T-helper 1 cell treated with Interleukin-12 subunit alpha and Interleukin-12 subunit beta and Interleukin-4 antibody, amounts not matched to agents 30 μg/mL and 1 μg/mL, for 36 hours (primary cell): ENCODE data around the gene MGST1.
"Not testable (repeated sequence)": the region's sequence is repeated elsewhere in the genome, so short reads cannot be mapped to it uniquely, and the experiment has no call there.

Experiments
- H3K27ac Mint-ChIP-seq: one replicate; pipeline ENCODE4 v1.8.0; 2021; ENCODE audit warnings: mild to moderate bottlenecking, mixed read lengths
- H3K27me3 Mint-ChIP-seq: one replicate; pipeline ENCODE4 v1.8.0; 2021; ENCODE audit warnings: low read depth, mixed read lengths
- H3K36me3 Mint-ChIP-seq: one replicate; pipeline ENCODE4 v1.8.0; 2021; ENCODE audit warnings: low read depth, mixed read lengths
- H3K4me1 Mint-ChIP-seq: one replicate; pipeline ENCODE4 v1.8.0; 2021; ENCODE audit warnings: low read depth, mixed read lengths
- H3K4me3 Mint-ChIP-seq: one replicate; pipeline ENCODE4 v1.8.0; 2021; ENCODE audit warnings: mild to moderate bottlenecking, moderate library complexity, mixed read lengths
- H3K9me3 Mint-ChIP-seq: one replicate; pipeline ENCODE4 v1.8.0; 2021; ENCODE audit warnings: mixed read lengths

MGST1 gene

DNA sequence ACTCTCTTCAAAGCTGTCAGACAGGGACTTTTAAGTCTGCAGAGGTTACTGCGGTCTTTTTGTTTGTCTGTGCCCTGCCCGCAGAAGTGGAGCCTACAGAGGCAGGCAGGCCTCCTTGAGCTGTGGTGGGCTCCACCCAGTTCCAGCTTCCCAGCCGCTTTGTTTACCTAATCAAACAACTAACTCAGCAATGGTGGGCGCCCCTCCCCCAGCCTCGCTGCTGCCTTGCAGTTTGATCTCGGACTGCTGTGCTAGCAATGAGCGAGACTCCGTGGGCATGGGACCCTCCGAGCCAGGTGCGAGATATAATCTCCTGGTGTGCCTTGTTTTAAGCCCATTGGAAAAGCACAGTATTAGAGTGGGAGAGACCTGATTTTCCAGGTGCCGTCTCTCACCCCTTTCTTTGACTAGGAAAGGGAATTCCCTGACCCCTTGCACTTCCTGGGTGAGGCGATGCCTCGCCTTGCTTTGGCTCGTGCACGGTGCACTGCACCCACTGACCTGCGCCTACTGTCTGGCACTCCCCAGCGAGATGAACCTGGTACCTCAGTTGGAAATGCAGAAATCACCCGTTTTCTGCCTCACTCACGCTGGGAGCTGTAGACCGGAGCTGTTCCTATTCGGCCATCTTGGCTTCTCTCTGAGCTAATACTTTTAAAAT is 35.3 kb downstream of the MGST1 start:
- not testable (repeated sequence) for H3K27ac Mint-ChIP-seq, H3K4me1 Mint-ChIP-seq, H3K4me3 Mint-ChIP-seq, H3K27me3 Mint-ChIP-seq, H3K36me3 Mint-ChIP-seq, H3K9me3 Mint-ChIP-seq

- no peak overlapping the region for H3K27ac Mint-ChIP-seq
- H3K27me3 Mint-ChIP-seq = no peaks in the 10 kb centered on the region
- H3K36me3 Mint-ChIP-seq = no peaks in the 10 kb centered on the region
- no peak overlapping the region for H3K4me3 Mint-ChIP-seq
- H3K9me3 Mint-ChIP-seq = peaks cover 10% of the 10 kb centered on the region
- no peaks in the 10 kb centered on the region for H3K4me1 Mint-ChIP-seq
Measured at GRCh38 chr12:16384732-16385131, 37.3 kb downstream of the MGST1 start.

DNA sequence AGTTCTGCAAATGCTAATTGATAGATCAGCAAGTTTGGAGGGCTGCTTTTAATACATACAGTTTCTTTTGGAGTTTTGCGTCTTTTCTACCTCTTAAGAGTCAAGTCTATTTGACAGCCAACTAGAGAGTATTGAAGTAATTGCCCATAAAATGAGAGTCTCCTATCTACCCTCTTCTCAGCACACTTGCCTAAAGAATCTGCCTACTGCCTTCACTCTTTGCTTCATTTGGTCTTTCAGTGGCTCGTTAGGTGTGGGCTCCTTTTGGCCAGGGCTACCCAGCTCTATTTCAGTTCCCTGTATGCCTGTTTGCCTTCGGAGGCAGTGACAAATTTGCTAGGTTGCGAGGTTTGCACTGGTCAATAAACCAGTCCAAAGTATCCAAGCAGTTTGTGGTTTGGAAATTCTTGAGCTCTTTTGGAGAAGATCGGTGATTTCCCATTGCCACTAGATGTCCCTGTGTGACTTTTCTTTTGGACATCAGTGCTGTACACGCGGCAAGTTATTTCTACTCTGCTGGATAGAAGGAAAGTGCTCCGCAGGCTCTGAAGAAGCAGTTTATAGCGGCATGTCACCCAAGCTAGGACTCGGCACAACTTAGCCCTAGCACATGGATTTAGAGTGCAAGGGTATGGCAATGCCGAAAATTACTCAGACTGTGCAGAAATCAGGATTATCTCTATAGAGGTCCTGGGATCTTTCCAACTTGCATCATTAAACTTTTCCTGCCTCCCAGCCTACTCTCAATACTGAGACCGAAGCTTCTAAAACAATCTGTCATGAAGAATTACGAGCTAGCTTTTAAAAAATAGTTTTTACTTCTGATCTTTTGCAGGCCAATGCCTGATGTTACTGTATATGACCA is 38.6 kb downstream of the MGST1 start:
- no peak overlapping the region for H3K4me3 Mint-ChIP-seq
- H3K27ac Mint-ChIP-seq = no peak overlapping the region
- H3K4me1 Mint-ChIP-seq = no peaks in the 10 kb centered on the region
- peaks cover 9% of the 10 kb centered on the region for H3K9me3 Mint-ChIP-seq
- no peaks in the 10 kb centered on the region for H3K36me3 Mint-ChIP-seq
- no peaks in the 10 kb centered on the region for H3K27me3 Mint-ChIP-seq

- H3K9me3 Mint-ChIP-seq = peaks cover 18% of the 10 kb centered on the region
- no peaks in the 10 kb centered on the region for H3K27me3 Mint-ChIP-seq
- no peak overlapping the region for H3K27ac Mint-ChIP-seq
- no peaks in the 10 kb centered on the region for H3K4me1 Mint-ChIP-seq
- H3K36me3 Mint-ChIP-seq = no peaks in the 10 kb centered on the region
- H3K4me3 Mint-ChIP-seq = no peak overlapping the region
Measured at GRCh38 chr12:16387919-16388318, 40.5 kb downstream of the MGST1 start.

DNA sequence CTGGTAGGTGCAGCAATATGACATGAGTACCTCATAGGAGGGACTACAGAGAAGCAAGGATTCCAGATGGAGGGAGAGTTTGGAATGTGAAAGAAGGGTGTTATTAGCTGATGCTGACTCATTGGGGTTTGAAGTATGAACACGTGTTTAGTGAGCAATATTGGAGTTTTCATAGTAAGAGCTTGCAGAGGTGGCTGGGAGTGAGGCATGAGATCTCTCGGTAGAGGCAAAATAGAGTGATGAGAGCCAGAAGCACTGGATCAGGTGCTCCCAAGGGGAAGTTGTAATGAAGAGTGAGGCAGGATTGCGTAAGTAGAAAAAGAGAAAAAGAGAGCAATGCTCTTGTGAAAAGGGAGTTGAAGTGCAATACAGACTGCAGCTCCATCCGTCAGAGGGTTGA is 42.1 kb downstream of the MGST1 start:
- Mint-ChIP-seq H3K4me3 (no peak overlapping the region), H3K4me1 (no peaks in the 10 kb centered on the region), H3K36me3 (no peaks in the 10 kb centered on the region), H3K9me3 (peaks cover 14% of the 10 kb centered on the region), H3K27me3 (no peaks in the 10 kb centered on the region), H3K27ac (no peak overlapping the region)

DNA sequence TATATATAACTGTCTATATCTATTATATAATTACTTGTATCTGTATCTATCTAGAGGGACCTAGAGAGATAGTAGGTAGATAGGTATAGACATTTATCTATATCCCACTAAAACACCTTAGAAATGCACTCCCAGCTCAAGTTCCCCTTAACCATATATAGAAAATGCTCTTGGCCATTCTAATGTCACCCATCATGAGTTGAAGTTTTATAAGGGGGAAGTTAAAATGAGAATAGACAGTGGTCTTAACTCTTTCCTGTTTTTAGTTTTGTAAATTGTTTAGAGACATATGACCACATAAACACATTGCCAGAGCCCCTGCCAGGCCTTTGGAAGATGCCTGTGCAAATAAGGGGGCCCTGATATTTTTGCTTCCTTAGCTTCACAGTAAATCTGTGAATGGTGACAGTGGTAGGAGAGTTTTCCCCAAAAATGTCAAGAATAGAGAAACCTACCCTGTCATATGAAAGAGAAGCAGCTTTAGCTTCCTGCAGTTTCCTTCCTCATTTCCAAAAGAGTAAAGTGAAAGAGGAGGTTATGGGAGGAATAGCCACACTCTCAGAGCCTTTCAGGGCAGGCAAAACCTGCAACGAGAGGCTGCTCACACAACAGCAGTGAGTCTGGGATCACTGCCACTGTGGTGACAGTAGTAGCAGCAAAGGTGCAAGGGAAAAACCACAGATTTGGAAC is 45.5 kb downstream of the MGST1 start:
- Mint-ChIP-seq H3K4me1 (no peaks in the 10 kb centered on the region), H3K36me3 (no peaks in the 10 kb centered on the region), H3K27me3 (no peaks in the 10 kb centered on the region), H3K4me3 (no peak overlapping the region), H3K9me3 (peaks cover 18% of the 10 kb centered on the region), H3K27ac (no peak overlapping the region)

- peaks cover 4% of the 10 kb centered on the region for H3K9me3 Mint-ChIP-seq
- H3K27me3 Mint-ChIP-seq = no peaks in the 10 kb centered on the region
- no peak overlapping the region for H3K4me3 Mint-ChIP-seq
- no peaks in the 10 kb centered on the region for H3K4me1 Mint-ChIP-seq
- no peak overlapping the region for H3K27ac Mint-ChIP-seq
- no peaks in the 10 kb centered on the region for H3K36me3 Mint-ChIP-seq
Measured at GRCh38 chr12:16399101-16399500, 51.7 kb downstream of the MGST1 start.

DNA sequence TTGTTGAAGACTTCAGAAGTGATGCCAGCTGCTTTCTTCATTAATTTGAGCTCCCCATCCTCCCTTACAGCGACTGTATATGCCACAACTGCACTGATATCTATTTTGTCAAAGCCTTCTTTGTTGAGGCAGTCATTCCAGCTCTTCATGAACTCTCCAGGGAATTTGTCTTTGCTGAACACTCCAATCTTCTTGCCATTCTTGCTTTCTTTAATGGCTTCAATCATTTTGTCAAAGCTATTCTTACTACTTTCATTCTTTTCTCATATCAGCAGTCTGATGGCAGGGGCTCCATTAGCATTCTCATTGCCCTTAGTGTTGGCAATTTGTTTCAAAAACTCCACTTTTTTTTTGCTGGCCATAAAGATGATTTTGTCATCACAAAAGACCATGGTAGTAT is 54.4 kb downstream of the MGST1 start:
- H3K4me3 Mint-ChIP-seq, H3K4me1 Mint-ChIP-seq, H3K27ac Mint-ChIP-seq, H3K36me3 Mint-ChIP-seq, H3K27me3 Mint-ChIP-seq: not testable (repeated sequence)
- H3K9me3 Mint-ChIP-seq = peaks cover 11% of the 10 kb centered on the region

GRCh38 chr12:16407346-16407745 is 59.9 kb downstream of the MGST1 start:
- no peaks in the 10 kb centered on the region for H3K27me3 Mint-ChIP-seq
- no peaks in the 10 kb centered on the region for H3K4me1 Mint-ChIP-seq
- H3K27ac Mint-ChIP-seq = no peak overlapping the region
- H3K4me3 Mint-ChIP-seq = no peak overlapping the region
- H3K36me3 Mint-ChIP-seq = no peaks in the 10 kb centered on the region
- H3K9me3 Mint-ChIP-seq = peaks cover 19% of the 10 kb centered on the region
